ENCODE measurements around the gene ABCB4. TPM values are rescaled to one million over a fixed set of nuclear protein-coding genes. Genes with fewer than 3 reads are reported as not detected.
"Not testable (repeated sequence)": the region's sequence is repeated elsewhere in the genome, so short reads cannot be mapped to it uniquely, and the experiment has no call there.

ABCB4 gene
- total and polyA plus RNA-seq, 12 donors = 1.2 to 14.4 (median 6.8) TPM

DNA sequence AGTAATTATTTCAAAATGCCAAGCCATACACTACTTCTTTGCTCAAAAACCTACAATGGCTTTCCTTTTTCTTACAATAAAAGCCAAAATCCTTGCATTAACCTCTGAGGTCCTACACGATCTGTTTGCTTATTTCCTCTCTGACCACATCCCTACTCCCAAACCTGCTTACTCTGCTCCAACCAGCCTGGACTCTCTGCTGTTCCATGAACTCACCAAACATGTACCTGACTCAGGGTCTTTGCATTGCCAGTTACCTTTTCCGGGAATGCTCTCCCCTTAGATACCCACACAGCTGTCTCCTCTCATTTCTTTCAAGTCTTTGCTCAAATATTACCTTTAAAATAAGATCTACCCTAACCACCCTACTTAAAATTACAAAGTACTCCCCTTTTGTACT is 2.3 kb downstream of the ABCB4 start:
- H3K4me3 ChIP-seq = peak overlapping the region in 4 of 10 donors; percentile 5 to 72 (median 34)
- 42 to 50% methylated on average over 2 of the region's 2 CpGs for WGBS, 2 donors
- H3K4me1 ChIP-seq = peaks cover 0 to 22% (median 11%) of the 10 kb centered on the region in 9 donors
- TF ChIP-seq, protein P1, sequence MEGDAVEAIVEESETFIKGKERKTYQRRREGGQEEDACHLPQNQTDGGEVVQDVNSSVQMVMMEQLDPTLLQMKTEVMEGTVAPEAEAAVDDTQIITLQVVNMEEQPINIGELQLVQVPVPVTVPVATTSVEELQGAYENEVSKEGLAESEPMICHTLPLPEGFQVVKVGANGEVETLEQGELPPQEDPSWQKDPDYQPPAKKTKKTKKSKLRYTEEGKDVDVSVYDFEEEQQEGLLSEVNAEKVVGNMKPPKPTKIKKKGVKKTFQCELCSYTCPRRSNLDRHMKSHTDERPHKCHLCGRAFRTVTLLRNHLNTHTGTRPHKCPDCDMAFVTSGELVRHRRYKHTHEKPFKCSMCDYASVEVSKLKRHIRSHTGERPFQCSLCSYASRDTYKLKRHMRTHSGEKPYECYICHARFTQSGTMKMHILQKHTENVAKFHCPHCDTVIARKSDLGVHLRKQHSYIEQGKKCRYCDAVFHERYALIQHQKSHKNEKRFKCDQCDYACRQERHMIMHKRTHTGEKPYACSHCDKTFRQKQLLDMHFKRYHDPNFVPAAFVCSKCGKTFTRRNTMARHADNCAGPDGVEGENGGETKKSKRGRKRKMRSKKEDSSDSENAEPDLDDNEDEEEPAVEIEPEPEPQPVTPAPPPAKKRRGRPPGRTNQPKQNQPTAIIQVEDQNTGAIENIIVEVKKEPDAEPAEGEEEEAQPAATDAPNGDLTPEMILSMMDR (IDR thresholded peaks at IDR 0.05) = no peak
- H3K27ac ChIP-seq = peak overlapping the region in 8 of 10 donors; percentile 19 to 86 (median 78)
- ATAC-seq = peak in 2 of 8 donors; percentile 41 to 49
- peaks cover 0 to 4% (median 0%) of the 10 kb centered on the region in 11 donors for H3K9me3 ChIP-seq
- peaks cover 0 to 28% (median 0%) of the 10 kb centered on the region in 7 donors for H3K27me3 ChIP-seq
- intact Hi-C loops (cut with DNase I) = no loop called here
- no peak for DNase-seq
- no peaks in the 10 kb centered on the region for H3K36me3 ChIP-seq

GRCh38 chr7:87471473-87471872 is 4.0 kb downstream of the ABCB4 start:
- DNase-seq (no peak), ATAC-seq (no peak)
- Histone ChIP-seq H3K27me3 (peaks cover 0 to 21% (median 0%) of the 10 kb centered on the region in 7 donors), H3K27ac (no peak overlapping the region), H3K9me3 (peaks cover 0 to 4% (median 0%) of the 10 kb centered on the region in 11 donors), H3K4me3 (no peak overlapping the region), H3K4me1 (peaks cover 0 to 22% (median 11%) of the 10 kb centered on the region in 9 donors), H3K36me3 (no peaks in the 10 kb centered on the region)
- WGBS, 2 donors = 79 to 90% methylated on average over 2 of the region's 2 CpGs
- intact Hi-C loops (cut with DNase I) = no loop called here
- TF ChIP-seq, protein P1 (IDR thresholded peaks at IDR 0.05) = no peak

GRCh38 chr7:87469204-87469603 is 6.3 kb downstream of the ABCB4 start:
- DNase-seq; H3K27me3 ChIP-seq; ATAC-seq; intact Hi-C loops (cut with DNase I); H3K27ac ChIP-seq; H3K36me3 ChIP-seq; H3K9me3 ChIP-seq; H3K4me3 ChIP-seq: not testable (repeated sequence)
- peaks cover 0 to 14% (median 4%) of the 10 kb centered on the region in 9 donors for H3K4me1 ChIP-seq

- H3K36me3 ChIP-seq; DNase-seq; H3K4me1 ChIP-seq; H3K27ac ChIP-seq; H3K9me3 ChIP-seq; ATAC-seq; H3K4me3 ChIP-seq; intact Hi-C loops (cut with DNase I); H3K27me3 ChIP-seq: not testable (repeated sequence)
- 83 to 86% methylated on average over 7 of the region's 7 CpGs for WGBS, 2 donors
Measured at GRCh38 chr7:87465534-87465880, 10.0 kb downstream of the ABCB4 start.

DNA sequence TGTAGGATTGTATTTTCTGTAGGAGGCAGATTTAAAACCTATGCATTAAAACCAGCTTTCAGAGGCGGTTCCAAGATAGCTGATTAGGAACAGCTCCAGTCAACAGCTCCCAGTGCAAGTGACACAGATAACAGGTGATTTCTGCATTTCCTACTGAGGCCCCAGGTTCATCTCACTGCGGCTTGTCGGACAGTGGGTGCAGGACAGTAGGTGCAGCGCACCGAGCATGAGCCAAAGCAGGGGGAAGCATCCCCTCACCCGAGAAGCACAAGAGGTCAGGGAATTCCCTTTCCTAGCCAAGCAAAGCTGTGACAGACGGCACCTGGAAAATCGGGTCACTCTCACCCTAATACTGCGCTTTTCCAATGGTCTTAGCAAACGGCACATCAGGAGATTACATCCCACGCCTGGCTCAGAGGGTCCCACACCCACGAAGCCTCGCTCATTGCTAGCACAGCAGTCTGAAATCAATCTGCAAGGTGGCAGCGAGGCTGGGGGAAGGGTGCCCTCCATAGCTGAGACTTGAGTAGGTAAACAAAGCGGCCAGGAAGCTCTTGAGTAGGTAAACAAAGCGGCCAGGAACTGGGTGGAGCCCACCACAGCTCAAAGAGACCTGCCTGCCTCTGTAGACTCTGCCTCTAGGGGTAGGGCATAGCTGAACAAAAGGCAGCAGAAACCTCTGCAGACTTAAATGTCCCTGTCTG is 10.5 kb downstream of the ABCB4 start:
- ATAC-seq = not testable (repeated sequence)

GRCh38 chr7:87463982-87464381 is 11.5 kb downstream of the ABCB4 start:
- DNase-seq (no peak), ATAC-seq (no peak)
- H3K36me3 ChIP-seq = peaks cover 0 to 9% (median 0%) of the 10 kb centered on the region in 9 donors
- H3K9me3 ChIP-seq = no peaks in the 10 kb centered on the region
- H3K27ac ChIP-seq = no peak overlapping the region
- TF ChIP-seq, protein P1 (IDR thresholded peaks at IDR 0.05) = no peak
- 80% methylated on average over 2 of the region's 2 CpGs for WGBS, 2 donors
- no peak overlapping the region for H3K4me3 ChIP-seq
- H3K27me3 ChIP-seq = no peaks in the 10 kb centered on the region
- intact Hi-C loops (cut with DNase I) = no loop called here
- no peaks in the 10 kb centered on the region for H3K4me1 ChIP-seq

More for the DNA sequence above, 10.5 kb downstream of the ABCB4 start:
- DNase-seq; H3K36me3 ChIP-seq; H3K4me3 ChIP-seq; H3K9me3 ChIP-seq; H3K27ac ChIP-seq; H3K27me3 ChIP-seq; H3K4me1 ChIP-seq; intact Hi-C loops (cut with DNase I): not testable (repeated sequence)
- 60% methylated on average over 16 of the region's 16 CpGs for WGBS, 2 donors

- intact Hi-C loops (cut with DNase I); H3K36me3 ChIP-seq; H3K4me3 ChIP-seq; H3K27me3 ChIP-seq; H3K27ac ChIP-seq; DNase-seq; ATAC-seq; H3K4me1 ChIP-seq; H3K9me3 ChIP-seq: not testable (repeated sequence)
- WGBS, 2 donors = 88 to 98% methylated on average over 3 of the region's 3 CpGs
Measured at GRCh38 chr7:87460444-87460843, 15.0 kb downstream of the ABCB4 start.
